ENCODE data around the gene INPP5B. TPM values are rescaled to one million over a fixed set of nuclear protein-coding genes. Genes with fewer than 3 reads are reported as not detected.
A peak's percentile ranks its signal among the peaks of the same experiment; 100 is the strongest.

Gene INPP5B
- total and polyA plus RNA-seq, 9 of the 15 experiments (the other 6 are each of a cell fraction or from before 2014, with no cell fraction given): 14.1 to 28.7 (median 20.9) TPM

- no peak for TF ChIP-seq ZBTB34 (CRISPR knock-in tag; IDR thresholded peaks at IDR 0.05)
- TF ChIP-seq FOXP4 (CRISPR knock-in tag; IDR thresholded peaks at IDR 0.05; ENCODE audit: borderline replicate concordance): no peak; the same call in 1 of the 2 replicates
- 0 out of 2 replicates have a peak, but pooled peaks have one; percentile 33 for TF ChIP-seq ZBTB1 (CRISPR knock-in tag; IDR thresholded peaks at IDR 0.05; ENCODE audit: borderline replicate concordance, low read depth)
- no peak for TF ChIP-seq FOXK1 (CRISPR knock-in tag; IDR thresholded peaks at IDR 0.05; ENCODE audit: borderline replicate concordance)
- no peak for TF ChIP-seq SMARCC2 (IDR thresholded peaks at IDR 0.05; ENCODE audit: low read depth)
- TF ChIP-seq POLR3A (IDR thresholded peaks at IDR 0.05; ENCODE audit: borderline replicate concordance, extremely low read depth, insufficient read depth, insufficient read length): no peak
- TF ChIP-seq SNAPC5 (CRISPR knock-in tag; IDR thresholded peaks at IDR 0.05): no peak
- TF ChIP-seq ZC3H8 (IDR thresholded peaks at IDR 0.05): no peak
- TF ChIP-seq NCOR1 (IDR thresholded peaks at IDR 0.05): no peak
- TF ChIP-seq BACH1 (tag; IDR thresholded peaks at IDR 0.05): no peak
- TF ChIP-seq E2F6 (IDR thresholded peaks at IDR 0.05; ENCODE audit: borderline replicate concordance in 1 of 2, extremely low read depth in 1 of 2, insufficient read depth in 1 of 2, insufficient read length in 1 of 2, low read depth in 1 of 2, low read length in 1 of 2, poor library complexity in 1 of 2, severe bottlenecking in 1 of 2): peak in 1 of 2 experiments; percentile 44
- no peak for TF ChIP-seq ADNP (tag; IDR thresholded peaks at IDR 0.05)
- peak; percentile 86 for TF ChIP-seq ZNF592 (IDR thresholded peaks at IDR 0.05)
- 0 out of 2 replicates have a peak, but pooled peaks have one; percentile 20 for TF ChIP-seq SMAD4 (CRISPR knock-in tag; conservative IDR thresholded peaks at IDR 0.05)
Measured at GRCh38 chr1:37945743-37946702, 830 bp downstream of the INPP5B start (continued).

Data from K562 (cell line).